ENCODE results near the gene CAP1. TPM values are rescaled to one million over a fixed set of nuclear protein-coding genes. Genes with fewer than 3 reads are reported as not detected.

The CAP1 gene
- total RNA-seq, 1 donor from 2014 or later = 252 TPM

DNA sequence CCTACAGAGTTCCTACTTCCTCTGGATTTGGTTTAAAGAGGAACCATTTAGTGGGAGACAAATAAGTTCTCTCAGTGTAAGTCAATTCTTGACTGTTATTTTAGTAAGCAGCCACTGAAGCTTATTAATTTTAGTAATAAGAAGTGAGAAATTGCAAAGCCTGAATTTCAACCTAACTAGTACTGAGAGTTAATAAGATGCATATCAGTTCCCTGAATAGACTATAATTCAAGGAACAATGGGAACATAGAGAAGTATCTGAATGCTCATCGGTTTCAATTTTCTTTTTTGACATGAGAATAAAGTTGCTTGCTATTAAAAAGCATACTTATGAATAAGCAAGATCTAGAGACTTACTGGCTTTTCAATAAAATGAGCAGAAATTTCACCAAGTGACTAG lies 64.5 kb downstream of the CAP1 start:
- no peak for DNase-seq (ENCODE audit: low spot score in 2 of 2)
- peaks cover 0 to 11% of the 10 kb centered on the region in 2 donors for H3K9me3 ChIP-seq
- no peaks in the 10 kb centered on the region for H3K4me1 ChIP-seq
- no peaks in the 10 kb centered on the region for H3K36me3 ChIP-seq
- no peak overlapping the region for H3K27ac ChIP-seq
- TF ChIP-seq, protein P1, sequence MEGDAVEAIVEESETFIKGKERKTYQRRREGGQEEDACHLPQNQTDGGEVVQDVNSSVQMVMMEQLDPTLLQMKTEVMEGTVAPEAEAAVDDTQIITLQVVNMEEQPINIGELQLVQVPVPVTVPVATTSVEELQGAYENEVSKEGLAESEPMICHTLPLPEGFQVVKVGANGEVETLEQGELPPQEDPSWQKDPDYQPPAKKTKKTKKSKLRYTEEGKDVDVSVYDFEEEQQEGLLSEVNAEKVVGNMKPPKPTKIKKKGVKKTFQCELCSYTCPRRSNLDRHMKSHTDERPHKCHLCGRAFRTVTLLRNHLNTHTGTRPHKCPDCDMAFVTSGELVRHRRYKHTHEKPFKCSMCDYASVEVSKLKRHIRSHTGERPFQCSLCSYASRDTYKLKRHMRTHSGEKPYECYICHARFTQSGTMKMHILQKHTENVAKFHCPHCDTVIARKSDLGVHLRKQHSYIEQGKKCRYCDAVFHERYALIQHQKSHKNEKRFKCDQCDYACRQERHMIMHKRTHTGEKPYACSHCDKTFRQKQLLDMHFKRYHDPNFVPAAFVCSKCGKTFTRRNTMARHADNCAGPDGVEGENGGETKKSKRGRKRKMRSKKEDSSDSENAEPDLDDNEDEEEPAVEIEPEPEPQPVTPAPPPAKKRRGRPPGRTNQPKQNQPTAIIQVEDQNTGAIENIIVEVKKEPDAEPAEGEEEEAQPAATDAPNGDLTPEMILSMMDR (IDR thresholded peaks at IDR 0.05) = no peak
- no peak overlapping the region for H3K4me3 ChIP-seq
- intact Hi-C loops (cut with DNase I) = no loop called here
- no peaks in the 10 kb centered on the region for H3K27me3 ChIP-seq

- no peaks in the 10 kb centered on the region for H3K4me1 ChIP-seq
- no peak overlapping the region for H3K27ac ChIP-seq
- peaks cover 0 to 20% of the 10 kb centered on the region in 2 donors for H3K9me3 ChIP-seq
- H3K4me3 ChIP-seq = no peak overlapping the region
- TF ChIP-seq, protein P1 (IDR thresholded peaks at IDR 0.05) = no peak
- DNase-seq (ENCODE audit: low spot score in 2 of 2) = no peak
- no peaks in the 10 kb centered on the region for H3K27me3 ChIP-seq
- intact Hi-C loops (cut with DNase I) = no loop called here
- no peaks in the 10 kb centered on the region for H3K36me3 ChIP-seq
These were observed 66.9 kb downstream of the CAP1 start for GRCh38 chr1:40107290-40107959.

DNA sequence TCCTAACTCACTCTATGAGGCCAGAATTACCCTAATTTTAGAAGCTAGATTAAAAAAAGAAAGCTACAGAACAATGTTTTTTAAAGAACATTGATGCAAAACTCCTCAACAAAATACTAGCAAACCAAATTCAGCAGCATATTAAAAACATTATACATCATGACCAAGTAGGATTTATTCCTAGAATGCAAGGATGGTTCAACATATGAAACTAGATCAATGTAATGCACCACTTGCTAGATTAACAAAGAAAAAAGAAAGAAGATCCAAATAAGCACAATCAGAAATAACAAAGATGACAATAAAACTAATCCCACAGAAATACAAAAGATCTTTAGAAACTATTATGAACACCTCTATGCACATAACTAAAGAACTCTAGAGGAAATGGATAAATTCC lies 69.9 kb downstream of the CAP1 start:
- Histone ChIP-seq H3K9me3 (peaks cover 0 to 14% of the 10 kb centered on the region in 2 donors), H3K36me3 (no peaks in the 10 kb centered on the region), H3K4me1 (no peaks in the 10 kb centered on the region), H3K27me3 (no peaks in the 10 kb centered on the region), H3K4me3 (no peak overlapping the region), H3K27ac (no peak overlapping the region)
- no peak for DNase-seq (ENCODE audit: low spot score in 2 of 2)
- intact Hi-C loops (cut with DNase I) = no loop called here
- TF ChIP-seq, protein P1 (IDR thresholded peaks at IDR 0.05) = no peak

GRCh38 chr1:40114400-40114799 lies 73.9 kb downstream of the CAP1 start:
- Histone ChIP-seq H3K4me1 (no peaks in the 10 kb centered on the region), H3K9me3 (peaks cover 0 to 14% of the 10 kb centered on the region in 2 donors), H3K36me3 (no peaks in the 10 kb centered on the region), H3K27ac (no peak overlapping the region), H3K27me3 (no peaks in the 10 kb centered on the region), H3K4me3 (no peak overlapping the region)
- TF ChIP-seq, protein P1 (IDR thresholded peaks at IDR 0.05) = no peak
- intact Hi-C loops (cut with DNase I) = no loop called here
- DNase-seq (ENCODE audit: low spot score in 2 of 2) = no peak

- intact Hi-C loops (cut with DNase I) = no loop called here
- H3K4me3 ChIP-seq = no peak overlapping the region
- H3K36me3 ChIP-seq = no peaks in the 10 kb centered on the region
- TF ChIP-seq, protein P1 (IDR thresholded peaks at IDR 0.05) = no peak
- no peak for DNase-seq (ENCODE audit: low spot score in 2 of 2)
- H3K27ac ChIP-seq = no peak overlapping the region
- no peaks in the 10 kb centered on the region for H3K9me3 ChIP-seq
- no peaks in the 10 kb centered on the region for H3K27me3 ChIP-seq
- no peaks in the 10 kb centered on the region for H3K4me1 ChIP-seq
These were observed 79.6 kb downstream of the CAP1 start for GRCh38 chr1:40120128-40120527.

Other genes with a start within 250 kb of the CAP1 start
- gene TRIT1, start 157.2 kb upstream of the CAP1 start, total RNA-seq = 12.2 TPM
- gene MYCL, start 138.8 kb upstream of the CAP1 start, total RNA-seq = 22.1 TPM
- gene MFSD2A, start 85.6 kb upstream of the CAP1 start, total RNA-seq = 0.32 TPM
- gene PPT1, start 56.5 kb downstream of the CAP1 start, total RNA-seq = 84.2 TPM
- gene RLF, start 120.7 kb downstream of the CAP1 start, total RNA-seq = 7.1 TPM
- gene TMCO2, start 207.2 kb downstream of the CAP1 start, total RNA-seq = not detected
- 61.8 TPM for gene ZMPSTE24, start 217.5 kb downstream of the CAP1 start, total RNA-seq

Measured in ascending aorta (tissue), 2 donors.